Brain microvascular endothelial cell (primary cell): ENCODE measurements around the gene TRPC4AP.

Experiments
- DNase-seq: peaks from one replicate; pipeline ENCODE4 v3.0.0-alpha.2; 2020
- H3K27ac ChIP-seq: fragments of 250-450 bp; sonication (Bioruptor Pico); 2 replicates; pipeline ENCODE4 v1.5.1; 2020; ENCODE audit warnings: mild to moderate bottlenecking, moderate library complexity
- H3K27me3 ChIP-seq: fragments of 250-450 bp; sonication (Bioruptor Pico); replicated peaks from 2 replicates; pipeline ENCODE4 v1.5.1; 2020; ENCODE audit warnings: mild to moderate bottlenecking
- H3K36me3 ChIP-seq: fragments of 250-450 bp; sonication (Bioruptor Pico); replicated peaks from 2 replicates; pipeline ENCODE4 v1.5.1; 2020; ENCODE audit warnings: mild to moderate bottlenecking
- H3K4me3 ChIP-seq: 2 replicates; pipeline ENCODE4 v1.5.1; 2011; ENCODE audit warnings: low read depth, mild to moderate bottlenecking, control low read depth, low read length, moderate library complexity
- CTCF ChIP-seq: IDR thresholded peaks from 2 replicates; pipeline ENCODE4 v1.5.1; 2011; ENCODE audit warnings: low read depth, mild to moderate bottlenecking, moderate library complexity, low read length, control low read depth, inconsistent platforms; ENCODE audit errors: missing control alignments
- in situ Hi-C: cut with HindIII; loops from 2 replicates; pipeline ENCODE4 v1.10.0; 2017; ENCODE audit warnings: low sequenced_read_pairs, low pct_ligation_motif_present

The TRPC4AP gene

GRCh38 chr20:34999021-34999451, 93.6 kb downstream of the TRPC4AP start:
- Histone ChIP-seq H3K36me3 (peaks cover 65% of the 10 kb centered on the region), H3K4me3 (no peak overlapping the region), H3K27me3 (no peaks in the 10 kb centered on the region), H3K27ac (no peak overlapping the region)
- in situ Hi-C loops, result no loop called here
- TF ChIP-seq CTCF, result no peak
- DNase-seq, result no peak

GRCh38 chr20:34998331-34998950, 94.2 kb downstream of the TRPC4AP start:
- DNase-seq, result no peak
- TF ChIP-seq CTCF, result peak; percentile 1
- peaks cover 61% of the 10 kb centered on the region for H3K36me3 ChIP-seq
- no peaks in the 10 kb centered on the region for H3K27me3 ChIP-seq
- H3K4me3 ChIP-seq, result no peak overlapping the region
- no peak overlapping the region for H3K27ac ChIP-seq
- in situ Hi-C loops, result no loop called here

- Histone ChIP-seq H3K27ac (no peak overlapping the region), H3K27me3 (no peaks in the 10 kb centered on the region), H3K36me3 (peaks cover 55% of the 10 kb centered on the region), H3K4me3 (no peak overlapping the region)
- DNase-seq, result no peak
- in situ Hi-C loops, result no loop called here
- TF ChIP-seq CTCF, result no peak
These were observed 94.8 kb downstream of the TRPC4AP start for GRCh38 chr20:34997774-34998173.

GRCh38 chr20:34997131-34997561, 95.5 kb downstream of the TRPC4AP start:
- TF ChIP-seq CTCF, result no peak
- in situ Hi-C loops, result no loop called here
- Histone ChIP-seq H3K27ac (no peak overlapping the region), H3K27me3 (no peaks in the 10 kb centered on the region), H3K4me3 (no peak overlapping the region), H3K36me3 (peaks cover 50% of the 10 kb centered on the region)
- DNase-seq, result no peak

- DNase-seq, result no peak
- no peak for TF ChIP-seq CTCF
- Histone ChIP-seq H3K27me3 (no peaks in the 10 kb centered on the region), H3K4me3 (no peak overlapping the region), H3K36me3 (peaks cover 43% of the 10 kb centered on the region), H3K27ac (no peak overlapping the region)
- in situ Hi-C loops, result no loop called here
These were observed 96.2 kb downstream of the TRPC4AP start for GRCh38 chr20:34996243-34997028.

- H3K27me3 ChIP-seq, result no peaks in the 10 kb centered on the region
- H3K27ac ChIP-seq, result no peak overlapping the region
- TF ChIP-seq CTCF, result no peak
- H3K36me3 ChIP-seq, result peaks cover 43% of the 10 kb centered on the region
- H3K4me3 ChIP-seq, result no peak overlapping the region
- in situ Hi-C loops, result no loop called here
- DNase-seq, result no peak
These were observed 96.9 kb downstream of the TRPC4AP start for GRCh38 chr20:34995696-34996095.
